H1 (cell line): Measurements from ENCODE around the gene FIZ1. TPM values are rescaled to one million over a fixed set of nuclear protein-coding genes. Genes with fewer than 3 reads are reported as not detected.

Experiments
- CTCF ChIA-PET: fragments of 300-600 bp; sonication (Branson Sonifier 250); formaldehyde crosslinking; loops from one replicate; lab custom pipeline; 2021; ENCODE audit not compliant: partially characterized antibody; lab: Charles Lee
- POLR2A ChIA-PET: fragments of 300-600 bp; sonication (Branson Sonifier 250); formaldehyde crosslinking; loops from one replicate; lab custom pipeline; 2021; ENCODE audit warnings: inconsistent platforms; ENCODE audit not compliant: partially characterized antibody; lab: Charles Lee
- DNase-seq, 2 experiments: peaks; one replicate each; pipeline versions ENCODE4 v3.0.0 to v3.0.0-alpha.2; 2010 to 2022; ENCODE audit warnings: low spot score in 2 of 2, low read depth in 1 of 2, mixed read lengths in 1 of 2
- FAIRE-seq: peaks from 2 replicates; lab custom pipeline; 2011; peaks lifted over from hg19 to GRCh38; lab: Jason Lieb, UNC
- H2AFZ ChIP-seq: 2 replicates; pipeline ENCODE4 v1.8.1; 2012; ENCODE audit warnings: low read length, inconsistent platforms
- H2AK5ac ChIP-seq: 2 replicates; pipeline ENCODE4 v1.6.1; 2013; ENCODE audit warnings: low read depth, low read length
- H2BK120ac ChIP-seq: replicated peaks from 2 replicates; pipeline ENCODE3; 2013; ENCODE audit warnings: low read depth, low read length, inconsistent platforms
- H2BK12ac ChIP-seq: 2 replicates; pipeline ENCODE4 v1.6.1; 2013; ENCODE audit warnings: low read depth, low read length
- H2BK15ac ChIP-seq: 2 replicates; pipeline ENCODE4 v1.6.1; 2013; ENCODE audit warnings: low read length
- H2BK20ac ChIP-seq: 2 replicates; pipeline ENCODE4 v1.6.1; 2013; ENCODE audit warnings: low read length
- H2BK5ac ChIP-seq: 2 replicates; pipeline ENCODE4 v1.6.1; 2013; ENCODE audit warnings: low read depth, low read length
- H3K14ac ChIP-seq: 2 replicates; pipeline ENCODE4 v1.6.1; 2013; ENCODE audit warnings: inconsistent platforms; ENCODE audit not compliant: insufficient read length
- H3K18ac ChIP-seq: 2 replicates; pipeline ENCODE4 v1.6.1; 2013; ENCODE audit warnings: low read length; ENCODE audit errors: extremely low read depth
- H3K23ac ChIP-seq: 2 replicates; pipeline ENCODE4 v1.6.1; 2013; ENCODE audit warnings: inconsistent platforms; ENCODE audit not compliant: insufficient read length
- H3K23me2 ChIP-seq: 2 replicates; pipeline ENCODE4 v1.6.1; 2013; ENCODE audit warnings: low read depth, low read length
- H3K27ac ChIP-seq: 2 replicates; pipeline ENCODE4 v1.6.1; 2011; ENCODE audit warnings: low read depth, low read length, inconsistent platforms
- H3K27me3 ChIP-seq, 4 experiments: replicated peaks in 1 of 4; 1 replicate in 1 of 4; 2 replicates in 3 of 4; pipeline versions ENCODE4 v1.6.1 to v1.8.1; 2011 to 2013; ENCODE audit warnings: low read length in 3 of 4, mild to moderate bottlenecking in 3 of 4, inconsistent platforms in 2 of 4, mixed read lengths in 2 of 4, moderate library complexity in 1 of 4; ENCODE audit not compliant: control insufficient read depth in 3 of 4, insufficient read depth in 3 of 4; ENCODE audit errors: extremely low read depth in 1 of 4
- H3K36me3 ChIP-seq, 4 experiments: 2 replicates each; pipeline versions ENCODE4 v1.6.1 to v1.8.1; 2011 to 2013; ENCODE audit warnings: mild to moderate bottlenecking in 4 of 4, low read length in 3 of 4, moderate library complexity in 2 of 4, control low read depth in 1 of 4, inconsistent platforms in 1 of 4; ENCODE audit not compliant: insufficient read depth in 4 of 4, control insufficient read depth in 2 of 4
- H3K4ac ChIP-seq: replicated peaks from 2 replicates; pipeline ENCODE3; 2013; ENCODE audit warnings: low read length, low read depth, mixed read lengths, inconsistent platforms; ENCODE audit not compliant: insufficient read length
- H3K4me1 ChIP-seq, 4 experiments: replicated peaks in 1 of 4; 1 replicate in 1 of 4; 2 replicates in 3 of 4; pipeline versions ENCODE4 v1.6.1 to v1.8.1; 2011 to 2013; ENCODE audit warnings: low read length in 3 of 4, inconsistent platforms in 2 of 4, mixed read lengths in 1 of 4; ENCODE audit not compliant: insufficient read depth in 4 of 4, control insufficient read depth in 3 of 4
- H3K4me2 ChIP-seq, 2 experiments: 2 replicates each; pipeline versions ENCODE4 v1.6.1 to v1.8.1; 2011 to 2013; ENCODE audit warnings: low read depth in 2 of 2, low read length in 2 of 2, control low read depth in 1 of 2, inconsistent platforms in 1 of 2, mild to moderate bottlenecking in 1 of 2; ENCODE audit not compliant: insufficient read depth in 1 of 2
- H3K4me3 ChIP-seq, 4 experiments: fragments of 200-600, 300-600 bp in 1 of 4; sonication (generic), shearing (Covaris generic), sonication (Bioruptor Twin) in 1 of 4; 2 replicates each; pipeline versions ENCODE4 v1.5.1 to v1.8.1; 2011 to 2016; ENCODE audit warnings: low read length in 4 of 4, low read depth in 3 of 4, control low read depth in 2 of 4, inconsistent platforms in 2 of 4, mild to moderate bottlenecking in 2 of 4, mixed read lengths in 1 of 4, moderate library complexity in 1 of 4; ENCODE audit not compliant: insufficient read depth in 2 of 4; ENCODE audit errors: extremely low read depth in 1 of 4
- H3K56ac ChIP-seq: replicated peaks from 2 replicates; pipeline ENCODE3; 2013; ENCODE audit warnings: low read depth, mild to moderate bottlenecking, mixed read lengths, low read length, inconsistent platforms; ENCODE audit not compliant: insufficient read length
- H3K79me1 ChIP-seq: 2 replicates; pipeline ENCODE4 v1.6.1; 2013; ENCODE audit warnings: low read depth, low read length, control low read depth
- H3K79me2 ChIP-seq, 2 experiments: 2 replicates each; pipeline versions ENCODE4 v1.6.1 to v1.8.1; 2012 to 2013; ENCODE audit warnings: low read length in 2 of 2, mild to moderate bottlenecking in 2 of 2, inconsistent platforms in 1 of 2; ENCODE audit not compliant: insufficient read depth in 2 of 2, control insufficient read depth in 1 of 2
- H3K9ac ChIP-seq, 4 experiments: replicated peaks in 1 of 4; 1 replicate in 1 of 4; 2 replicates in 3 of 4; pipeline versions ENCODE4 v1.6.1 to v1.8.1; 2011 to 2013; ENCODE audit warnings: low read depth in 3 of 4, low read length in 3 of 4, control low read depth in 2 of 4, mild to moderate bottlenecking in 2 of 4, moderate library complexity in 2 of 4, inconsistent platforms in 1 of 4; ENCODE audit errors: extremely low read depth in 1 of 4
- H3K9me3 ChIP-seq, 2 experiments: 2 replicates each; pipeline versions ENCODE4 v1.6.1 to v1.8.1; 2012 to 2013; ENCODE audit warnings: mild to moderate bottlenecking in 2 of 2, moderate library complexity in 2 of 2, control low read depth in 1 of 2, inconsistent platforms in 1 of 2, low read depth in 1 of 2, low read length in 1 of 2, mixed read lengths in 1 of 2; ENCODE audit not compliant: insufficient read depth in 2 of 2
- H4K20me1 ChIP-seq, 2 experiments: replicated peaks in 1 of 2; 2 replicates each; pipeline versions ENCODE3 to v1.8.1; 2011 to 2013; ENCODE audit warnings: inconsistent platforms in 2 of 2, low read length in 2 of 2, mild to moderate bottlenecking in 1 of 2; ENCODE audit not compliant: insufficient read depth in 2 of 2, control insufficient read depth in 1 of 2
- H4K5ac ChIP-seq: 2 replicates; pipeline ENCODE4 v1.6.1; 2013; ENCODE audit warnings: low read length, low read depth, mixed read lengths, inconsistent platforms; ENCODE audit not compliant: insufficient read length
- H4K8ac ChIP-seq: 2 replicates; pipeline ENCODE4 v1.8.0; 2013; ENCODE audit warnings: mild to moderate bottlenecking, moderate library complexity, low read length, inconsistent platforms; ENCODE audit not compliant: insufficient read depth; ENCODE audit errors: extremely low read depth
- H4K91ac ChIP-seq: replicated peaks from 2 replicates; pipeline ENCODE3; 2013; ENCODE audit warnings: low read length, mixed read lengths, inconsistent platforms; ENCODE audit not compliant: insufficient read length
- EZH2 ChIP-seq: fragments of 200-600 bp; sonication (generic); IDR thresholded peaks from 2 replicates; pipeline ENCODE4 v1.7.1; 2012; ENCODE audit warnings: low read depth, mild to moderate bottlenecking, moderate library complexity, low read length, inconsistent platforms; ENCODE audit not compliant: severe bottlenecking
- FOSL1 ChIP-seq: IDR thresholded peaks from 2 replicates; pipeline ENCODE4 v1.6.1; 2011; ENCODE audit warnings: mild to moderate bottlenecking, low read depth, low read length, moderate library complexity; ENCODE audit not compliant: insufficient read depth
- KDM1A ChIP-seq: fragments of 200-600, 300-600 bp; sonication (generic); IDR thresholded peaks from 2 replicates; pipeline ENCODE4 v1.7.1; 2016; ENCODE audit warnings: mild to moderate bottlenecking, low read length, borderline replicate concordance
- KDM5A ChIP-seq: fragments of 200-600 bp; IDR thresholded peaks from 2 replicates; pipeline ENCODE4 v1.7.1; 2012; ENCODE audit warnings: mild to moderate bottlenecking, low read length, inconsistent platforms, mixed read lengths
- SP1 ChIP-seq: IDR thresholded peaks from 2 replicates; pipeline ENCODE4 v1.6.1; 2011; ENCODE audit warnings: low read depth, low read length
- WGBS, 2 experiments: shearing (Covaris generic) in 1 of 2; methylation state at CpG; one replicate each; pipeline versions ENCODE4 v1.1.6 to v1.1.7; 2013 to 2015; ENCODE audit warnings: low lambda C conversion rate in 2 of 2, mixed read lengths in 2 of 2, inconsistent platforms in 1 of 2, low coverage in 1 of 2, missing lambda C conversion rate in 1 of 2; ENCODE audit not compliant: insufficient replicate concordance in 2 of 2, insufficient coverage in 1 of 2, insufficient read length in 1 of 2; ENCODE audit errors: extremely low coverage in 1 of 2, missing lambda C conversion rate in 1 of 2; 5-methylcytosine and 5-hydroxymethylcytosine counted together
- polyA plus RNA-seq, 7 experiments: library from polyadenylated mRNA; depleted of rRNA in 3 of 7; stranded (reverse) in 5 of 7; unstranded in 2 of 7; fragments of >200 nt in 5 of 7; fragments of 200-250 nt in 2 of 7; gene quantifications; 1 replicate in 5 of 7; 2 replicates in 1 of 7; 4 replicates in 1 of 7; pipeline versions ENCODE4 v1.2.1 to v1.2.3, GENCODE V29; 2011 to 2013; ENCODE audit warnings: missing spikeins in 2 of 7, mixed read lengths in 2 of 7
- total RNA-seq: library from RNA; stranded (reverse); fragmentation: NEBNext Ultra II Directional; extraction: Animal tissue kit (Norgen Biotek cat#: 25700); gene quantifications from 2 replicates; pipeline ENCODE4 v1.2.1, GENCODE V29; 2021

FIZ1 gene
- total and polyA plus RNA-seq, 2 of the 8 experiments (the other 6 are each of a cell fraction or from before 2014, with no cell fraction given) = 9.1 to 18.5 TPM

- no peak overlapping the region for H2BK5ac ChIP-seq
- no peak overlapping the region for H4K91ac ChIP-seq
- peaks cover 0 to 42% (median 3%) of the 10 kb centered on the region in 4 experiments; a peak in 6 of 8 replicates for H3K36me3 ChIP-seq
- no peak overlapping the region for H3K4ac ChIP-seq
- H3K4me2 ChIP-seq = no peak overlapping the region
- TF ChIP-seq KDM1A (no peak), SP1 (no peak), KDM5A (no peak), FOSL1 (no peak), EZH2 (no peak)
- H4K8ac ChIP-seq = no peak overlapping the region
- ChIA-PET POLR2A (interaction anchor here (0.6 to 3.2 kb wide), 8 partner anchors 9 to 53 kb away, joined by 3 to 12 read pairs (median 4); partner anchors contain the start of genes FIZ1, ZNF581 and ZNF865), CTCF (interaction anchor here (0.5 to 8.0 kb wide), 6 partner anchors 11 to 476 kb away, joined by 3 to 38 read pairs (median 4); partner anchors contain the start of gene ZNF865)
- H3K18ac ChIP-seq = no peak overlapping the region
- no peak overlapping the region for H2BK120ac ChIP-seq
- H3K14ac ChIP-seq = no peak overlapping the region
- FAIRE-seq (no peak), DNase-seq (no peak)
- H2BK20ac ChIP-seq = no peak overlapping the region
- H3K9me3 ChIP-seq = no peaks in the 10 kb centered on the region; a peak in 1 of 4 replicates
- no peak overlapping the region for H3K27ac ChIP-seq
- no peak overlapping the region for H2AFZ ChIP-seq
- peaks cover 4 to 6% of the 10 kb centered on the region in 2 experiments for H4K20me1 ChIP-seq
- H3K4me3 ChIP-seq = no peak overlapping the region
- no peak overlapping the region for H4K5ac ChIP-seq
- no peaks in the 10 kb centered on the region for H3K79me1 ChIP-seq
- no peak overlapping the region for H2AK5ac ChIP-seq
- 82% methylated on average over 8 of the region's 8 CpGs; no CpG with 5 or more reads in 1 of the 2 experiments for WGBS, 2 experiments
- no peaks in the 10 kb centered on the region for H3K79me2 ChIP-seq
- H3K9ac ChIP-seq = no peak overlapping the region; a peak in 1 of 7 replicates
- H3K23ac ChIP-seq = no peak overlapping the region
- peaks cover 0 to 2% (median 0%) of the 10 kb centered on the region in 4 experiments; a peak in 1 of 7 replicates for H3K27me3 ChIP-seq
- no peaks in the 10 kb centered on the region for H3K4me1 ChIP-seq
- no peak overlapping the region for H2BK15ac ChIP-seq
- no peak overlapping the region for H3K56ac ChIP-seq
- H2BK12ac ChIP-seq = no peak overlapping the region
- H3K23me2 ChIP-seq = no peaks in the 10 kb centered on the region
Observed at GRCh38 chr19:55617426-55617825, 18.1 kb upstream of the FIZ1 start.
